NK-92 treated with Interleukin-12 subunit alpha and Interleukin-12 subunit beta, amount 100 ng/mL, for 24 hours (cell line): ENCODE measurements around the gene WWTR1.

ENCODE experiments used
- DNase-seq: peaks from one replicate; lab custom pipeline; 2025; lab: John Stamatoyannopoulos, UW

Gene WWTR1

DNA sequence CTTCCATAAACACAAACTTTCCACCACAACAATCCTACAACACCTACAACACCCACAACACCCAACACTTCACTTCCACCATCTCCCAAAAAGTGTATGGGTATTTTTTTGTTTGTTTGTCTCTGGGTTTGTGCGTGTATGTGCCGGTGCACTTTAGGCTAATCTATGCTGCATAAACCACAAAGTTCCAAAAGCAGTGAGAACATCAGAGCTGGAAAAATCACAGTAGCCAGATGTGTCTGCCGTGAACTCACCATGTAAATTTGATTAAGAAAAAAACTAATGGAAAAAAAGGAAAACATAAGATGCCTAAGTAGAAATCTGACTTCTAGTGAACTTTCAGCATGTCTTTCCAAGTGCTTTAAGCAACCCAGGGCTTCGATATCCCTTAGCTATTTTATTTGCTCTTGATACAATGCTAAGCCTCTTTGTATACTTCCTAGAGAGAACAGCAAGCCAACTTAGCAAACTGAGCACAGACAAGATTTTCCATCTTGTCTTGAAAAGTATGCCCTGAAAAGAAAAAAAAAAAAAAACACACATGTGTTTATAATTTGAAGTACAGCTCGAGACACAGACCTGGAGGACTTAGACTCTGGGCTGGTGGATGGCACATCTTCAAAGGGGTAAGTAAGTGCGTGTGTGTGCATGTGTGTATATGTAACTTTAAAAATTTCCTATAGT lies 91.4 kb downstream of the WWTR1 start:
- DNase-seq: no peak

DNA sequence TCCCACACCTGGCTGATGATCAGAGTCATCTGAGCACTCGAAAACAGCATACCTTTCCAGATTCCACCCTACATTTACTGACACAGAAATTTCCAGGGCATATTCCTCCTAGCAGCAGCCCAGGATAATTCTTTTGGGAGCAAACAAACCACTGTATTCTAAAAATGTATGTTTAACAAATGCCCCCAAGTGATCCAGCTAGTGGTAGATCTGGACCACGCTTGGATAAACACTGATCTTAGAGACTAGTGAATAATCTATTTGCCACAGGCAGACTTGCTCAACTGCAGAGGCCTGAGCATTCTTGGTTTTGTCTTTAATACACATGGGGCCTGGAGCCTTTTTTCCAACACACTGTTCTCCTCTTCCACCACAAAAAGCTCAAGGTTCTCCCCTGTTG lies 93.7 kb downstream of the WWTR1 start:
- DNase-seq: no peak

DNA sequence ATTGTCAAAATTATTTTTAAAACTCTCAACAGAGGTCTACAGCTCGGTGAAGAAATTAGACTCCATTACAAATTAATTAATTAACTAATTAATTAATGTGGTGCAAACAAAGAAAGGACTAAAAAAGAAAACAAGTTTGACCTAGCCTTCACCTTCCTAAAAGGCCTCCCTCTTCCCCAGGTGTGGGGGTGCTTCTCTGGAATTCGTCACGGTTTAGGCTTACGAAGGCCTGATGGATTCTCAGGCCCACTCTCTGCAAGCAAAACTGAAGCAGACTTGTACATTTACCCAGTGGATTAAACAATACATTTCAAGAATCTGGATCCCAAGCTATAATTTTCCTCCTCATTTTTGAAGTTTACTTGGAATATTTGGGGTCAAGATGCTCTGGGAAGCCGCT lies 94.7 kb downstream of the WWTR1 start:
- no peak for DNase-seq

DNA sequence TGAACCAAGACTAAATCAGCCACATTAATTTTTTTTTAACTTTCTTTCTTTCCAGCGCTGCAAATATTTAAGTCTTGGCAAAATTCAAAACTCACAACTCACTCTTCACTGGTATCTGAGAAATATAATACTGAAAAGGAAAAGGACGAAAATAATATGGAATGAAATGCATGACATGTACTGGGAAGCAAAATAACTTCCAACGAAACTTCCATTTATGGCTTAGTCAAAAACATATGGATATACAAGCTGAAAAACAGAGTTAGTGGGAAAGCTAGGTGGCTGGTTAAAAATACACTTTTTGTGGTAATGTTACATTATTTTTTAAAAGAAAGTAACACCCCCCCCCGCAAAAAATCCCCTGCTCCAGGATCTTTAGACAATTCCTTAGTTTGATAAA lies 97.2 kb downstream of the WWTR1 start:
- DNase-seq: no peak

DNA sequence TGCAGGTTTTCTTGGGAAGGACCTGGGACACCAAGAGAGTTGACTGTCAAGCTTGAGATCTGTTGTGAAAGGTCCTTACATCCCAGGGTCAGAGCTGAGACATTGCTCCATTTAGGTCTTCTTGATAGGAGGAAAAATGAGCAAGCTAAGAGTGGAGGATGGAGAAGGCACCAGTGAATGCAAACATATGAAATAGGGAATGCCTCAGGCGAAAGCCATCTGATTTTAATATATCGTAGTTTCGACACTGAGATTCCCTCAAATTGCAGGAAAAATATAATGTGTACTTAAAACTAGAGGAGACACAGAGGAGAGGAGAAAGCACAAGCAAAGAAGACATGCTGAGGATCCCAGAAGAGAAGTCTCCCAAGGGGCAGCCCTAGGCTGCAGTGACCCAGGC lies 97.8 kb downstream of the WWTR1 start:
- DNase-seq: no peak

DNA sequence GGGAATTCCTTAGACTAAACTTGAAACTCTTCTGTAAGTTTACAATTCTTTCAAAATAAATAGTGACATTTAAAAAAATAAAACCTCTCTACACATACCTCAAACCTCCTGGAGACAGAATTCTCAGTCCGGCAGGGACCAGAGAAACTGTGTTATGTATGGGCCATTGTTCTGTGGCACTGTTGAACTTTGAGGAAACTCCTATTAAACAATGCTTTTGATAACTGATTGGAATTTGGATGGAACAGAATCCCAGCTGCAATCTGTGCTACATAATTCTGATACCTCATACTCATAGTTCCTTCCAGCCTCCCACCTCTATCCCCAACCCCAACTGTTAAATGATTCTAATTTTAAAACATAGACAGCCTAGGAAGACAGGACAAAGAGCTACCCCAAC lies 98.3 kb downstream of the WWTR1 start:
- no peak for DNase-seq

DNA sequence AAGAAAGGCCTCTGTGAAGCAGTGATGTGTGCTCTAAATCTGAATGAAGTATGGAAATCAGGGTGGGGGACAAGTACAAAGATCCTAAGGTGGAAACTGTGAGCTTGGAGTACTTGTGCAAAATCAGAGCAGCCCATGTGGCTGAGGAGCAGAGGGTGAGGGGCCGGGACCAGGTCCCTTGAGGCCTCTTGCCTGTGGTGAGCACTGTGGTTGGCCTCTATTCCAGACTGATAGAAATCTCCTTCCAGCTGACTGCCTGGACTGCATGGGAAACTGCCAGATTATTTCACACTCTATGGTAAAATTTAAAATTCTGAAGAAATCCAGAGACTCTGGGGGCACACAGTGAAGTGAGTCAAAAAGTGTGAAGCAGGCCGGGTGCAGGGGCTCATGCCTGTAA lies 101.9 kb downstream of the WWTR1 start:
- no peak for DNase-seq

DNA sequence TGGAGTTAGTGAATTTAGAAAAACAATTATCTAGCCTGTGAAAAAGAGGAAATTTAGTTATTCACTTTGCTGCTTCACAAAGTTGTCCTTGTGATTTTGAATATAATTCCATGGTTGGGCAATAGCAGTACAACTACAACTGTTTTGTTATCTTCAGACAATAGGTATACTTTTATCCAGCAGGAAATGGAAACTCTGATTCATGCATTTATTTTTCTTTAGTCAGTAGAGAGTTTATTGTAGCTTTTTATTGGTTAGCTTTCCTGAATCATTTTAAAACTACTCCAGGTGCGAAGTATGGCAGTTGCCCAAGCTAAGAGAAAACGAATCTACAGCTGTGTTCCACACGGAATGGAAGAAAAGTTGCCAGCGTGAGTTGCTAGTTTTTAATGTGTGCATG lies 103.0 kb downstream of the WWTR1 start:
- DNase-seq: no peak

DNA sequence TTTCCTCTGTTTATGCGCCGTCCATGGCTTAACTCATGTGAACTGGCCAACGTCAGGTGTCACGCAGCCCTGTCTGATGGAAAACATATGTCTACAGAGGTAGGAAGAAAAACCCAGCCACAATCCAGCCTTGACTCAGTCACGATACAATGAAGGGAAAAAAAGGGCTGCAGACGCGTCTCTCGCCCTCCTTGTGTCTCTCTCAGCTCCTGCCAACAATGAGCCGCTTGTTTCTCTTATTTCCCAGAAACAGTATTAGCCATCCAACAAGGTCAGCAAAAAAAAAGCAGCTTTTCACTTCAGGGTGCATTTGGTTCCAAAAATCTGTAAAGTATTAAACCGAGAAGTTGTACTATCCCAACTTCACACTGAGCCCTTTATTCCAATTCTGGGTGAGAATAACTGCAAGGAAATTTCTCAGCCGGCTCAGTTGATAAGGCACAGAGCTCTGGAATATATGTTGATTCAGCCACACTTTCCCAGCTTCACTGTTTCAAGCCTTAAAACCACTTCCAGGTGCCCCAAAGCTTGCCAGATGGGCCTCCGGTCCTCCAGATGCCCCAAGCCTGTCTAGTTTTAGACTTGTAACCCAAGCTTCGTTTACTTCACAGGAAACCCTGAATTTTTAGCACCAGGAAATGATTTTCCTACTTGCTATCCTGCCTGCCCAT lies 103.9 kb downstream of the WWTR1 start:
- no peak for DNase-seq

DNA sequence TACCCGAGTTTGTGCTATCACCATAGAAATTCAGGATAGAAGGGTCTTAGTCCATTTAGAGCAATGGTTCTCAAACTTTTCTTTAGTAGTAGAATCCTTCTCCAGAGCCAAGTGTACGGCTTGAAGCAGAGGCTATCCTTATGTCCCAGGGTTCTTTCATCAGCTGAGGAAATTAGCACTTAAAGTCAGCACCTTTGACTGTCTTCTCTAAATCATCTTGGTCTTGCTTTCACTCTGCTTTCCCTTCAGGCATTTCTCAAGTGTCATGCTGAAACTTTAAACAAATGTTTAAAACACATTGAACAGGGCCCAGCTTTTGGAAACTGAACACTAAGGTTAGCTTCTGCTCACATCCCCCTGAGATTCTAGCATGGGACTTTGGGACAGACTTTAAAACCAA lies 105.1 kb downstream of the WWTR1 start:
- DNase-seq: no peak

DNA sequence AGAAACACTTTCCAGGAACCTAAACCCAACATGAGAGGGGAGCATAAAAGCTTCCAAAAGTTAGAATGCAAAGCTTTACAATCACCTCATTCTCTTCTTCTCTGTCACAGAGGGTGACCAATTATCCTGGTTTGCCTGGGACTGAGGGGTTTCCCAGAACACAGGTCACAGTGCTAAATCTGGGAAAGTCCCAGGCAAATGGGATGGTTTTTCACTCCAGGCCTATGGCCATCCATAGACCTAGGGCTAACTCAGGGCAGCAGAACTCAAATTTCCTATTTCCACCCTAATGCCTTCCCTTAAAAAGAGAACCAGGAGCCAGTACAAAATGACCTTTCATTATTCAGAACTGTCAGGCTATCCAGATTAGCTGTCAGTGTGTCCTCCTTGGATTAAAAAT lies 106.3 kb downstream of the WWTR1 start:
- DNase-seq: no peak

DNA sequence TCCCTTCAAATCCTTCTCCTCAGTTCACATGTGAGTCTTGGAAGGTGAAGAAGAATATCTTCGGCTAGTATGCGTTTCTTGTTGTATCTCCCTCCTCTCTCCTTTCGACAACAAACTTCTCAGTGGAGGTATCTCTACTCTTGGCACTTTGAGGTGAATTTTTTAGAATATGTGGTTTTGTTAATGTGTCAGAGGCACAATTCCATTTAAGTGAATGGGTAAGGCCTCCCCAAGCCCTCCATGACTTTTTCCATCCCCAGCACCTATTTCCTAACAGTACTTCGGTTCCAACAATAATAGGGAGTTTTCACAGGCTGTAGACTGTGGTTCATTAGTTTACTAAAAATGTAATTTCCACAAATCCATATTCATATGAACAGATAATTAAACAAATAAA lies 109.2 kb downstream of the WWTR1 start:
- no peak for DNase-seq

DNA sequence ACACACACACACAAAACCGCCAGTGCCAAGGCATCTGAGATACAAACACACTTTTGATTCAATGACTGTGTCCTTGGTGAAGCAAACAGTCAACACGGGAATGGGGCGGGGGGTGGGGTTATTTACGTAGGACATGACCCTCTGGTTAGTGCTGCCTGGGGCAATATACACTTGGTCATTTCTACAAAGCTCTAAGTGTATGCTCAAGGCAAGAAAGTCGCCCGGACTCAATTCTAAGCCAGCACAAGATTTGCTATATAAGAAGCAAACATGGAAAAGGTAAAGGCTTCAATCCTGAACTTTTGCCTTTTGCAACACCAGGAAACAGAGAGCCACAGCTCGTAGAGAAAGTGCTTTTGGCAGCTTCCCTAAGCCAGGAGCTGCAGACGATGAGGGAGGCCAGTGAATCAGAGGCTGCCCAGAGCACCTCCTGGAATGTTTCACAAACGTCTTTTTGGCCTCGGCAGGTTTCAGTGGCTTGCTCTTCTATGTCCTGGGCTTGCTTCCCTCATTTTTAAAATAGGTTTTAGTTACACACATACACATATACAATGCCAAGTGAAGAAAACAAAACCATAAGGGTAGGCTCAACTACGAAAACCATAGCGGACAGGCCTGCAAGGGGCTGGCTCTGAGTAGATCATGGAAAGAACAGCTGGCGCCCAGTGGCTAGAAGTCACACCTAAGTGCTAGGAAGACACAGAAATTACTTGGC lies 109.7 kb downstream of the WWTR1 start:
- DNase-seq: no peak

DNA sequence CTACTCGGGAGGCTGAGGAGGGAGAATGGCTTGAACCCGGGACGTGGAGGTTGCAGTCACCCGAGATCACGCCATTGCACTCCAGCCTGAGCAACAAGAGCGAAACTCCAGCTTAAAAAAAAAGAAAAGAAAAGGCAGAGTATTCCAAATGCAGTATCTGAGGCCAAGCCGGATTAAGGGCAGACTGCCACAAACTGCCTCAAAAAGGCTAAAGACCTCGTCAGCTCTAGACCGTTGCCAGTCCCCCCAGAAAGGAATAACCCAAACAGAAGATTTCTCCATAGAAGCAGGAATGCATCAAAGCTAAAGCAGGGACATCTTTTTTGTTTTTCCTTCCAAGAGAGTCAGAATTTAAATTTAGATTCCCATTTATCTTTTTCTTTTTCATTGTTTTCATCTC lies 110.4 kb downstream of the WWTR1 start:
- no peak for DNase-seq

DNA sequence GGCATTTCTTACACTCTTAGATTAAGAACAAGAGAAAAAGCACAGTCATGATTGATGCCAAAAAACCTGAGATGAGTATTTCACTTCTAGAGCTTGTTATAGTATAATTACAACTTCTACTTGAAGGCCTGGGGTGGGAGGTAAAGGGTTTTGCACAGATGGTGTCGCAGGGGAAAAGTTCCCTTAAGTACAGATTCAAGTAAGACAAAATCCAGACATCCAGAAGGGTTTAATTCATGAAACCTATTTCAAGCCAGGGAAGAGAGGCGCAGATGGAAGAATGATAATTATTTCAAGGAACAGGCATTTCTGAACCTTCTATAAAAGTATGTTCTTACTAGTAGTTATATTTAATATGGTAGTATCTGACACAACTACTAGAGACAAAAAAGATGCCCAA lies 112.8 kb downstream of the WWTR1 start:
- no peak for DNase-seq

DNA sequence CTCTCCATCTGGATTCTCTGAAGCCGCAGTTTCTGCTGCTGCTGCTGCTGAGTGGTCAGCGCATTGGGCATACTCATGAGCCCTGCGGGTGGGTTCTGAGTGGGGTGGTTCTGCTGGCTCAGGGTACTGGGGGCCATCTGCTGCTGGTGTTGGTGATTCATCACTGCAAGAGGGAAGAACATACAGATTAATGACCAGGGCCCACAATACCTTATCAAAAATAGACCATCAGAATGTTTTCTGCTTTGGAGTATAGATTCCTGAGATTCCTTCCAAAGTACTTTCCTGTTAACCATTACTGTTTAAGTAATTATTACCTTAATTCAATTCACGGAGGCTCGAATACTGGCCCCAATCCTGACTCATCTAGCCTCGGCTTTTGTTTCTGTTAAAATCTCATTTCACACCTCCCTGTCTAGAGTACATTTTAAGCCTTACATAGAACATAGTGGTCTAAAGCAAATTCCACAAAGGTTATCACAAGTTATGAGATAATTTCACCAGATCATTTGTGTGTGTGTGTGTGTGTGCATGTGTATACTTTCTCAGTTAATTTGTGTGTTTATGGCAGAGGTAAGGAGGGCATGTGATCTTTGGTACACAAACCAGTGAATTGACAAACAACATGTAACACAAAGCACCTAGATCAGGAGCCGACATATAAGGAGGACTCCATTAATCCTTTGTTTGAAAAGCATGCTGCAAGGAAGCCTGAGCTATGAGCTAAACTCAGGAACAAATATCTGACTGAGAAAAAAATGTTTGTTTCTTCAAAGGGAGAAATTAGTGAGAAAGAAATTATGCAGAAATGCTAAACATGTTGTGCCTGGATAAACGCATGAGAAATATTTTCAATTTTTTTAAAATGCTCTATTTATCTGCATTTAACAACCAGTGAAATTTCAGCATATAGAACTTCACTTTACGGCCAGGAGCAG lies 115.2 kb downstream of the WWTR1 start:
- no peak for DNase-seq

DNA sequence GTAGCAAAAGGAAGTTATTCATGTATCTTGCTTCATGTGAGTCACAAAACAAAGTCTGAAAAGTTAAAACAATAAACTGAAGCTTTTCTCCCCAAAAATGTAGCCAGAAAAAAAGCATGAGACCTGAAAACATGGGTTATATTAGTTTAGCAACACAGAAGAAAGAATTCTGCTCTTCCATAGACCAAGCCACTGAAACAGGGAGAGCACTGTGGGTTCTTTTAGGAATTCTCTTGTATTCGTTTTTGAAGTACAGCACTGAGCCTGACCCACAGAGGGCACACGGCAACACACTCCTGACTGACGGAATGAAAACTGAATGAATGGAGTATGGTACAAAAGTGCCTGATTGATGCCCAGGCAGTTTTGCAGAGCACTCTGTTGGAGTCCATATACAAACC lies 116.7 kb downstream of the WWTR1 start:
- no peak for DNase-seq

DNA sequence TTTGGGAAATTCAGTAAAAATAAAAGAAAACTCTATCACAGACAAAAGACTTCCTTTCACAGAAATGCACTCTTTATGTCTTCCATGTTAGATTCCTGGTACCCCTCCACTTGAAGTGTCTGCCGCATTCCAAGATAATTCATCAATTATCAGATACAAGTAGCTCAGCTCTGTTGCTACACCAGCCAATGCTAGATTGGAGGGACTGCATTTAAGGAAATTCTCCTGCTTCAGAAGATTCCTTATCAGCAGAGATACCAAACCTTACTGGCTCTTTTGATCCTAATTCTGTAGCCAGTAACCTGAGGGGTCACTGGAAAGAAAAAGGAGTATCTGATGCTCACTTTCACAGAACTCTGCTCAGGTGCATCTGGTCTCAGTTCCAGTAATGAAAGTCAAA lies 119.5 kb downstream of the WWTR1 start:
- DNase-seq: no peak

DNA sequence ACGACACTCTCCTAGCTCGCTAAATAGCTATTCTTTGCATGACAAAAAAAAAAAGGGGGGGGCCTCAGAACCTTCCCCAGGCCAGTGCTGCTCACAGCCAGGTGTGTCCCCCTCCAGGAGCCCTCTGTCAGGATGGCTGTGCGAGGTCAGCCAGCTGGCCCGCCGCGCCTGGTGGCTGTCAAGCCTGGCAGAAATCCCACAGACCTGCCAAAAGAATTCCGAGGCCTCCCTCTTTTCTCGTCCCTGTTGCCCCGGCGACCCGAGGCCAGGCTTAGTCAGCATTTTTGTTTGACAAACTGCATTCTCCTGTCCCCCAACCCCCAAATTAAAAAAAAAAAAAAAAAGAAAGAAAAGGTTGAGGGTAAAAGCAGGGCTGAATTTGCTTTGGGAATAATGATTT lies 121.4 kb downstream of the WWTR1 start:
- no peak for DNase-seq

DNA sequence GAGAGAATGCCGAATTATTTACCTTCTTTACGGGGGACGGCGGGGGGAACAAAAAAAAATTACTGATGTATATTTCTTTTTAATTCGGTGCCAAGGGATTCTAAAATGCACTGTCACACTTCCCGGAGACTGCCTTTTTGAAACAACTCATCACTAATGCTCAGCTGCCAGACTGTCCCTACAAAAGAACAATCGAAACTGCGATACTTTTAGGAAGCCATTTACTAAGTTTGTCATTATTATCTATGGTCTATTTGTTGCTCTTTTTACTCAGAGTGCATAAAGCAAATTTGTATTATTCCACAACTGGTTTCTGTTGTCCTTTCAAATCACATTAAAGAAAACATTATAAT lies 122.5 kb downstream of the WWTR1 start:
- DNase-seq: no peak

DNA sequence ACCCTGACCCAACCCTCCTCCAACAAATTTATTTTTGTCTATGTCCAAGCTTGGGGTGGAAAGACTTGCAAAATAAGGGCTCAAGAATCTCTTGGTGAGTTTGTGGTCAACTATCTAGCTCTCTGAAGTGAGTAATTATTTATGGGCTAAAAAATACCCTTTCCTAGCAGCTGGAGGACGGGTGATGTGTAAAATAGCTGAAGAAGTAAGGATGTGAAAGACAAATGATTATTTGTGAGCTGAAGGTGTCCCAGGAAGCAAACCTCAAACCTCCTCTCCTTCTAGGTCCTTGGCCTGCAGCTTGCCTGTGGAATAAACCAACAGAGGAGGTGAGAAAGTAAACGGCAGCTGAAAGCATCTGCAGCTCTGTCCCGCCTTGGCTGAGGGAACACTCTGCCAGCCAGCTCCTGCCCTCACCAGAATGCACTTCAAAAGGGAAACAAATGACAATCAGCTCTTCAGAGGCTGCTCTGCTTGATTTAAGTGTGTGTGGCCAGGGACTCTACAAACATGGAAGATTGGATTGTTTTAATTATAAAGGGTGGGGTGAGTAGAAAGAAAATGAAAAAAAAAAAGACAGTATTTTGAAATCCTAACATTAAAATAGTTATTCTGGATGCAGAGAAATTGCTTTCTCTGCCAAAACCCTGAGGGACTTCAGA lies 123.0 kb downstream of the WWTR1 start:
- DNase-seq: no peak

DNA sequence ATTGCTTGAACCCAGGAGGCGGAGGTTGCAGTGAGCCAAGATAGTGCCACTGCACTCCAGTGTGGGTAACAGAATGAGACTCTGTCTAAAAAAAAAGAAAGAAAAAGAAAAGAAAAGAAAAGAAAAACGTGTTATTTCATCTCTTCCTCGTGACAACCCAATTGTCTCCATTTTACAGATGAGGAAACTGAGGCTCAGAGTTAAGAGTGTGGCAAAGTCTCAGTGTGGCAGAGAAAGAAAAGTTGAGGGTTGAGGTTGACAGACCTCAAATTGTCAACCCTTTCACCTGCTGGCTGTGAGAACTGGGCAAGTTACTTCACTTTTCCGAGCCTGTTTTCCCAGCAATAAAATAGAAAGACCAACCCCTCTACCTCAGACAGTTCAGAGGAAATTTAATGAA lies 123.7 kb downstream of the WWTR1 start:
- DNase-seq: no peak
